H9 (cell line): ENCODE results near the gene CTXN1. TPM values are rescaled to one million over a fixed set of nuclear protein-coding genes. Genes with fewer than 3 reads are reported as not detected.
"Not testable (repeated sequence)": the region's sequence is repeated elsewhere in the genome, so short reads cannot be mapped to it uniquely, and the experiment has no call there.

Experiments used
- DNase-seq: peaks from one replicate; pipeline ENCODE4 v3.0.0-alpha.2; 2017
- H2AFZ ChIP-seq: one replicate; pipeline ENCODE4 v1.6.1; 2013; ENCODE audit warnings: mild to moderate bottlenecking, low read length, control low read depth, moderate library complexity
- H2AK5ac ChIP-seq: 2 replicates; pipeline ENCODE4 v1.6.1; 2013; ENCODE audit warnings: low read length, control low read depth, mixed read lengths; ENCODE audit not compliant: insufficient read length
- H2BK120ac ChIP-seq: one replicate; pipeline ENCODE4 v1.6.1; 2013; ENCODE audit warnings: low read depth, mild to moderate bottlenecking, low read length, control low read depth, inconsistent platforms; ENCODE audit not compliant: poor library complexity, severe bottlenecking
- H2BK12ac ChIP-seq: 2 replicates; pipeline ENCODE4 v1.6.1; 2013; ENCODE audit warnings: low read length, control low read depth, mixed read lengths, low read depth; ENCODE audit not compliant: insufficient read length
- H2BK15ac ChIP-seq: 2 replicates; pipeline ENCODE4 v1.6.1; 2013; ENCODE audit warnings: low read depth, low read length, control low read depth
- H2BK20ac ChIP-seq: one replicate; pipeline ENCODE4 v1.6.1; 2013; ENCODE audit warnings: low read depth, mild to moderate bottlenecking, low read length, control low read depth, inconsistent platforms; ENCODE audit not compliant: poor library complexity, severe bottlenecking
- H2BK5ac ChIP-seq: 2 replicates; pipeline ENCODE4 v1.6.1; 2013; ENCODE audit warnings: low read length, control low read depth, mixed read lengths; ENCODE audit not compliant: insufficient read length
- H3K14ac ChIP-seq: 2 replicates; pipeline ENCODE4 v1.6.1; 2013; ENCODE audit warnings: low read length, control low read depth; ENCODE audit not compliant: insufficient read depth
- H3K18ac ChIP-seq: 2 replicates; pipeline ENCODE4 v1.6.1; 2013; ENCODE audit warnings: low read depth, mild to moderate bottlenecking, mixed read lengths, low read length, control low read depth; ENCODE audit not compliant: insufficient read length
- H3K23ac ChIP-seq: 2 replicates; pipeline ENCODE4 v1.6.1; 2013; ENCODE audit warnings: low read length, control low read depth, mixed read lengths, low read depth; ENCODE audit not compliant: insufficient read length
- H3K23me2 ChIP-seq: 2 replicates; pipeline ENCODE4 v1.6.1; 2013; ENCODE audit warnings: low read depth, mild to moderate bottlenecking, mixed read lengths, low read length, control low read depth; ENCODE audit not compliant: insufficient read length, poor library complexity, severe bottlenecking
- H3K27ac ChIP-seq: 2 replicates; pipeline ENCODE4 v1.5.1; 2013; ENCODE audit warnings: low read length, control low read depth, mixed read lengths, low read depth; ENCODE audit not compliant: insufficient read length
- H3K27me3 ChIP-seq: 2 replicates; pipeline ENCODE4 v1.6.1; 2013; ENCODE audit warnings: low read length, control low read depth, inconsistent platforms; ENCODE audit not compliant: insufficient read depth
- H3K4ac ChIP-seq: 2 replicates; pipeline ENCODE4 v1.6.1; 2013; ENCODE audit warnings: low read depth, mild to moderate bottlenecking, control low read depth, inconsistent platforms, low read length, moderate library complexity
- H3K4me1 ChIP-seq: 2 replicates; pipeline ENCODE4 v1.6.1; 2013; ENCODE audit warnings: low read length, control low read depth, inconsistent platforms; ENCODE audit not compliant: insufficient read depth
- H3K4me2 ChIP-seq: 2 replicates; pipeline ENCODE4 v1.6.1; 2013; ENCODE audit warnings: low read length, control low read depth, mixed read lengths; ENCODE audit not compliant: insufficient read length, insufficient read depth
- H3K56ac ChIP-seq: 2 replicates; pipeline ENCODE4 v1.6.1; 2013; ENCODE audit warnings: low read depth, mild to moderate bottlenecking, mixed read lengths, low read length, control low read depth; ENCODE audit not compliant: insufficient read length
- H3K79me1 ChIP-seq: 2 replicates; pipeline ENCODE4 v1.6.1; 2013; ENCODE audit warnings: low read depth, mild to moderate bottlenecking, moderate library complexity, low read length, control low read depth, inconsistent platforms; ENCODE audit not compliant: insufficient read depth, poor library complexity, severe bottlenecking
- H3K79me2 ChIP-seq: 2 replicates; pipeline ENCODE4 v1.6.1; 2013; ENCODE audit warnings: low read length, control low read depth, inconsistent platforms; ENCODE audit not compliant: insufficient read depth
- H3K9ac ChIP-seq: 2 replicates; pipeline ENCODE4 v1.6.1; 2013; ENCODE audit warnings: low read length, control low read depth, mixed read lengths; ENCODE audit not compliant: insufficient read length; ENCODE audit errors: extremely low read depth
- H3K9me3 ChIP-seq: one replicate; pipeline ENCODE4 v1.6.1; 2013; ENCODE audit warnings: low read depth, low read length, inconsistent platforms; ENCODE audit not compliant: control insufficient read depth
- H3T11ph ChIP-seq: one replicate; pipeline ENCODE4 v1.6.1; 2013; ENCODE audit warnings: mild to moderate bottlenecking, low read length, control low read depth, inconsistent platforms
- H4K20me1 ChIP-seq: one replicate; pipeline ENCODE4 v1.6.1; 2013; ENCODE audit not compliant: control insufficient read depth, insufficient read length, insufficient read depth
- H4K5ac ChIP-seq: 2 replicates; pipeline ENCODE4 v1.6.1; 2013; ENCODE audit warnings: low read depth, mild to moderate bottlenecking, mixed read lengths, low read length, control low read depth; ENCODE audit not compliant: insufficient read length
- H4K8ac ChIP-seq: replicated peaks from 2 replicates; pipeline ENCODE4 v1.6.1; 2013; ENCODE audit warnings: low read length, control low read depth, mixed read lengths, low read depth; ENCODE audit not compliant: insufficient read length
- H4K91ac ChIP-seq: 2 replicates; pipeline ENCODE4 v1.6.1; 2013; ENCODE audit warnings: low read depth, mild to moderate bottlenecking, moderate library complexity, mixed read lengths, low read length, control low read depth; ENCODE audit not compliant: insufficient read length
- H3K27ac Mint-ChIP-seq, 3 experiments: 2 replicates in 2 of 3; 3 replicates in 1 of 3; pipeline ENCODE4 v1.8.0; 2020 to 2021; ENCODE audit warnings: mixed read lengths in 3 of 3, mild to moderate bottlenecking in 1 of 3, moderate library complexity in 1 of 3
- H3K27me3 Mint-ChIP-seq: 2 replicates; pipeline ENCODE4 v1.8.0; 2021; ENCODE audit warnings: low read depth, mild to moderate bottlenecking, moderate library complexity, mixed read lengths
- H3K36me3 Mint-ChIP-seq, 3 experiments: 2 replicates in 2 of 3; 3 replicates in 1 of 3; pipeline ENCODE4 v1.8.0; 2020 to 2021; ENCODE audit warnings: low read depth in 3 of 3, mixed read lengths in 3 of 3; ENCODE audit not compliant: insufficient read depth in 1 of 3
- H3K4me1 Mint-ChIP-seq, 2 experiments: 2 replicates each; pipeline ENCODE4 v1.8.0; 2020; ENCODE audit warnings: mixed read lengths in 2 of 2
- H3K4me3 Mint-ChIP-seq, 2 experiments: 2 replicates in 1 of 2; 3 replicates in 1 of 2; pipeline ENCODE4 v1.8.0; 2020 to 2021; ENCODE audit warnings: mild to moderate bottlenecking in 2 of 2, mixed read lengths in 2 of 2, moderate library complexity in 1 of 2
- H3K9me3 Mint-ChIP-seq, 2 experiments: 2 replicates in 1 of 2; 3 replicates in 1 of 2; pipeline ENCODE4 v1.8.0; 2020; ENCODE audit warnings: mild to moderate bottlenecking in 2 of 2, mixed read lengths in 2 of 2, moderate library complexity in 1 of 2
- WGBS: extraction: QIAGEN DNeasy Blood & Tissue Kit; methylation state at CpG from one replicate; pipeline ENCODE4 v1.1.7; 2013; ENCODE audit warnings: missing lambda C conversion rate, low lambda C conversion rate, mixed read lengths; ENCODE audit not compliant: insufficient read length; ENCODE audit errors: extremely low coverage; 5-methylcytosine and 5-hydroxymethylcytosine counted together
- total RNA-seq: library from RNA; stranded (reverse); gene quantifications from 2 replicates; pipeline ENCODE4 v1.2.1, GENCODE V29; 2021
- TF ChIP-seq, protein P1 (sequence below): fragments of 200-600 bp; sonication (generic); conservative IDR thresholded peaks from 3 replicates; pipeline ENCODE4 v1.8.0; 2021; ENCODE audit warnings: antibody characterized with exemption, mild to moderate bottlenecking

The CTXN1 gene
- total RNA-seq, 1 experiment from 2014 or later: 22.7 TPM

DNA sequence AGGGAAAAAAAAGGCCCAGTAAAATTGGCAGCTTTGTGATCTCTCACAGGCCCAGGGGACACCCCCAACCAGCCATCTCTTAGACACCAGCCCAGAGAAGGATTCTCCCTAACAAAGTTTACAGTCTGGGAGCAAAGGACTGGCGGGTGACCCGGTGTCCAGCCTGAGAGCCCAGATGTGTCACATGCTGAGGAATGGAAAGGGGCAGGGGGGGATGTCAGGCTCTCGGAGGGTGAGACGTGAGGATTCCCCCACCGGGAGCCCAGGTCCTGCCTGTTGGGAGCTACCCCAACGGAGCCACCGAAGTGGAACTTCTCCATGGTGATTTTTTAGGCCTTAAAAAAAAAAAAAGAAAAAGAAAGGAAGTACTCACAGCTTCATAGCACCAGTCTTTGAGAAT lies 4.8 kb upstream of the CTXN1 start:
- H3K4ac ChIP-seq: no peak overlapping the region
- no peak overlapping the region for H2BK15ac ChIP-seq
- no peak overlapping the region for H2BK120ac ChIP-seq
- Mint-ChIP-seq H3K27ac (no peak overlapping the region), H3K9me3 (no peaks in the 10 kb centered on the region), H3K27me3 (no peaks in the 10 kb centered on the region), H3K4me3 (no peak overlapping the region; a peak in 1 of 5 replicates), H3K4me1 (peaks cover 4 to 9% of the 10 kb centered on the region in 2 experiments), H3K36me3 (peaks cover 18 to 65% (median 45%) of the 10 kb centered on the region in 3 experiments; a peak in 6 of 7 replicates)
- no peak overlapping the region for H3K23ac ChIP-seq
- H3K9me3 ChIP-seq: no peaks in the 10 kb centered on the region
- H3K79me1 ChIP-seq: no peaks in the 10 kb centered on the region
- H2BK12ac ChIP-seq: no peak overlapping the region
- no peak overlapping the region for H3K4me2 ChIP-seq
- H4K5ac ChIP-seq: no peak overlapping the region
- H4K8ac ChIP-seq: no peak overlapping the region
- no peak overlapping the region for H2BK5ac ChIP-seq
- no peak overlapping the region for H3K56ac ChIP-seq
- no peaks in the 10 kb centered on the region for H3K23me2 ChIP-seq
- H3K18ac ChIP-seq: no peak overlapping the region
- H4K20me1 ChIP-seq: no peaks in the 10 kb centered on the region
- H3T11ph ChIP-seq: no peak overlapping the region
- DNase-seq: no peak
- TF ChIP-seq, protein P1, sequence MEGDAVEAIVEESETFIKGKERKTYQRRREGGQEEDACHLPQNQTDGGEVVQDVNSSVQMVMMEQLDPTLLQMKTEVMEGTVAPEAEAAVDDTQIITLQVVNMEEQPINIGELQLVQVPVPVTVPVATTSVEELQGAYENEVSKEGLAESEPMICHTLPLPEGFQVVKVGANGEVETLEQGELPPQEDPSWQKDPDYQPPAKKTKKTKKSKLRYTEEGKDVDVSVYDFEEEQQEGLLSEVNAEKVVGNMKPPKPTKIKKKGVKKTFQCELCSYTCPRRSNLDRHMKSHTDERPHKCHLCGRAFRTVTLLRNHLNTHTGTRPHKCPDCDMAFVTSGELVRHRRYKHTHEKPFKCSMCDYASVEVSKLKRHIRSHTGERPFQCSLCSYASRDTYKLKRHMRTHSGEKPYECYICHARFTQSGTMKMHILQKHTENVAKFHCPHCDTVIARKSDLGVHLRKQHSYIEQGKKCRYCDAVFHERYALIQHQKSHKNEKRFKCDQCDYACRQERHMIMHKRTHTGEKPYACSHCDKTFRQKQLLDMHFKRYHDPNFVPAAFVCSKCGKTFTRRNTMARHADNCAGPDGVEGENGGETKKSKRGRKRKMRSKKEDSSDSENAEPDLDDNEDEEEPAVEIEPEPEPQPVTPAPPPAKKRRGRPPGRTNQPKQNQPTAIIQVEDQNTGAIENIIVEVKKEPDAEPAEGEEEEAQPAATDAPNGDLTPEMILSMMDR: no peak
- no peak overlapping the region for H2AFZ ChIP-seq
- H4K91ac ChIP-seq: no peak overlapping the region
- H3K79me2 ChIP-seq: no peaks in the 10 kb centered on the region
- 0 out of 2 replicates have a peak, but pooled peaks cover 4% of the 10 kb centered on the region for H3K4me1 ChIP-seq
- no peak overlapping the region for H2AK5ac ChIP-seq
- no peak overlapping the region for H2BK20ac ChIP-seq
- no peak overlapping the region for H3K27ac ChIP-seq
- no CpG with 5 or more reads among the region's 7 CpGs for WGBS
- H3K14ac ChIP-seq: no peak overlapping the region
- H3K27me3 ChIP-seq: no peaks in the 10 kb centered on the region
- H3K9ac ChIP-seq: no peak overlapping the region

DNA sequence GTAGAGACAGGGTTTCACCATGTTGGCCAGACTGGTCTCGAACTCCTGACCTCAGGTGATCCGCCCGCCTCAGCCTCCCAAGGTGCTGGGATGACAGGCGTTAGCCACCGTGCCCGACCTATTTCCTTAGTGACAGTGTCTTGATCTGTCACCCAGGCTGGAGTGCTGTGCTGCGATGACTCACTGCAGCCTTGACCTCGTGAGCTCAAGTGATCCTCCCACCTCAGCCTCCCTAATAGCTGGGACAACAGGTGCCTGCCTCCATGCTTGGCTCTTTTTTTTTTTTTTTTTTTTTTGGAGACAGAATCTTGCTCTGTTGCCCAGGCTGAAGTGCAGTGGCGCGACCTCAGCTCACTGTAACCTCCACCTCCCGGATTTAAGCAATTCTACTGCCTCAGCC lies 4.1 kb upstream of the CTXN1 start:
- not testable (repeated sequence) for H3K4me1 Mint-ChIP-seq, H3T11ph ChIP-seq, H3K56ac ChIP-seq, H3K9me3 ChIP-seq, H4K8ac ChIP-seq, H4K20me1 ChIP-seq, H3K4ac ChIP-seq, H2AK5ac ChIP-seq, H2BK120ac ChIP-seq, H2AFZ ChIP-seq, H3K79me1 ChIP-seq, H3K27me3 Mint-ChIP-seq, H3K4me2 ChIP-seq, H3K14ac ChIP-seq, H3K27ac Mint-ChIP-seq, H2BK15ac ChIP-seq, H3K4me1 ChIP-seq, H2BK20ac ChIP-seq, H3K27me3 ChIP-seq, H3K9me3 Mint-ChIP-seq, H3K27ac ChIP-seq, H2BK12ac ChIP-seq, H3K18ac ChIP-seq, H4K91ac ChIP-seq, H3K79me2 ChIP-seq, H3K23ac ChIP-seq, H3K4me3 Mint-ChIP-seq, H2BK5ac ChIP-seq, H3K23me2 ChIP-seq, H4K5ac ChIP-seq, DNase-seq, H3K9ac ChIP-seq
- no CpG with 5 or more reads among the region's 11 CpGs for WGBS
- H3K36me3 Mint-ChIP-seq: peaks cover 13 to 58% (median 38%) of the 10 kb centered on the region in 3 experiments; a peak in 6 of 7 replicates
